ENCODE measurements around the gene TRAF2.

The TRAF2 gene

GRCh38 chr9:136953771-136954269 is 67.5 kb downstream of the TRAF2 start:
- Histone ChIP-seq H3K36me3 (replicated peaks; ENCODE audit: insufficient read depth, low read length) (no peaks in the 10 kb centered on the region), H2AFZ (ENCODE audit: low read length) (no peak overlapping the region), H3K4me1 (ENCODE audit: low read length) (peaks cover 6% of the 10 kb centered on the region; the same call in 1 of the 2 replicates), H4K20me1 (ENCODE audit: insufficient read depth, low read length) (no peaks in the 10 kb centered on the region), H3K9ac (ENCODE audit: low read length) (no peak overlapping the region), H3F3A (ENCODE audit: insufficient read depth, low read length) (no peaks in the 10 kb centered on the region), H3K27ac (ENCODE audit: low read length) (no peak overlapping the region), H3K9me3 (replicated peaks; ENCODE audit: insufficient read depth, low read length) (no peaks in the 10 kb centered on the region), H3K9me2 (replicated peaks; ENCODE audit: insufficient read depth, low read length) (no peaks in the 10 kb centered on the region), H3K4me3 (ENCODE audit: low read length) (no peak overlapping the region), H3K4me2 (ENCODE audit: low read depth, low read length) (no peak overlapping the region), H3K27me3 (replicated peaks; ENCODE audit: insufficient read depth, low read length) (peaks cover 53% of the 10 kb centered on the region), H3K79me2 (ENCODE audit: low read length) (no peaks in the 10 kb centered on the region)
- DNase-seq = no peak
- TF ChIP-seq EZH2phosphoT487 (IDR thresholded peaks at IDR 0.05; ENCODE audit: low read length) (no peak), EZH2 (optimal IDR thresholded peaks at IDR 0.05; ENCODE audit: low read depth, low read length) (no peak)
- TF ChIP-seq, protein P1, sequence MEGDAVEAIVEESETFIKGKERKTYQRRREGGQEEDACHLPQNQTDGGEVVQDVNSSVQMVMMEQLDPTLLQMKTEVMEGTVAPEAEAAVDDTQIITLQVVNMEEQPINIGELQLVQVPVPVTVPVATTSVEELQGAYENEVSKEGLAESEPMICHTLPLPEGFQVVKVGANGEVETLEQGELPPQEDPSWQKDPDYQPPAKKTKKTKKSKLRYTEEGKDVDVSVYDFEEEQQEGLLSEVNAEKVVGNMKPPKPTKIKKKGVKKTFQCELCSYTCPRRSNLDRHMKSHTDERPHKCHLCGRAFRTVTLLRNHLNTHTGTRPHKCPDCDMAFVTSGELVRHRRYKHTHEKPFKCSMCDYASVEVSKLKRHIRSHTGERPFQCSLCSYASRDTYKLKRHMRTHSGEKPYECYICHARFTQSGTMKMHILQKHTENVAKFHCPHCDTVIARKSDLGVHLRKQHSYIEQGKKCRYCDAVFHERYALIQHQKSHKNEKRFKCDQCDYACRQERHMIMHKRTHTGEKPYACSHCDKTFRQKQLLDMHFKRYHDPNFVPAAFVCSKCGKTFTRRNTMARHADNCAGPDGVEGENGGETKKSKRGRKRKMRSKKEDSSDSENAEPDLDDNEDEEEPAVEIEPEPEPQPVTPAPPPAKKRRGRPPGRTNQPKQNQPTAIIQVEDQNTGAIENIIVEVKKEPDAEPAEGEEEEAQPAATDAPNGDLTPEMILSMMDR (IDR thresholded peaks at IDR 0.05; ENCODE audit: low read length) = no peak

GRCh38 chr9:136954270-136955083 is 68.2 kb downstream of the TRAF2 start:
- Histone ChIP-seq H3K27ac (ENCODE audit: low read length) (no peak overlapping the region), H3K27me3 (replicated peaks; ENCODE audit: insufficient read depth, low read length) (peaks cover 59% of the 10 kb centered on the region), H3F3A (ENCODE audit: insufficient read depth, low read length) (no peaks in the 10 kb centered on the region), H3K4me2 (ENCODE audit: low read depth, low read length) (no peak overlapping the region), H3K9me3 (replicated peaks; ENCODE audit: insufficient read depth, low read length) (no peaks in the 10 kb centered on the region), H3K36me3 (replicated peaks; ENCODE audit: insufficient read depth, low read length) (no peaks in the 10 kb centered on the region), H3K4me3 (ENCODE audit: low read length) (no peak overlapping the region), H3K9ac (ENCODE audit: low read length) (no peak overlapping the region), H3K79me2 (ENCODE audit: low read length) (no peaks in the 10 kb centered on the region), H3K9me2 (replicated peaks; ENCODE audit: insufficient read depth, low read length) (no peaks in the 10 kb centered on the region), H3K4me1 (ENCODE audit: low read length) (peaks cover 6% of the 10 kb centered on the region; the same call in 1 of the 2 replicates), H2AFZ (ENCODE audit: low read length) (no peak overlapping the region), H4K20me1 (ENCODE audit: insufficient read depth, low read length) (no peaks in the 10 kb centered on the region)
- TF ChIP-seq EZH2 (optimal IDR thresholded peaks at IDR 0.05; ENCODE audit: low read depth, low read length) (no peak), EZH2phosphoT487 (IDR thresholded peaks at IDR 0.05; ENCODE audit: low read length) (no peak)
- TF ChIP-seq, protein P1 (IDR thresholded peaks at IDR 0.05; ENCODE audit: low read length) = no peak
- DNase-seq = no peak

- Histone ChIP-seq H3K4me2 (ENCODE audit: low read depth, low read length) (no peak overlapping the region), H3F3A (ENCODE audit: insufficient read depth, low read length) (no peaks in the 10 kb centered on the region), H3K79me2 (ENCODE audit: low read length) (no peaks in the 10 kb centered on the region), H4K20me1 (ENCODE audit: insufficient read depth, low read length) (no peaks in the 10 kb centered on the region), H3K4me3 (ENCODE audit: low read length) (no peak overlapping the region), H3K9me3 (replicated peaks; ENCODE audit: insufficient read depth, low read length) (no peaks in the 10 kb centered on the region), H3K9ac (ENCODE audit: low read length) (no peak overlapping the region), H2AFZ (ENCODE audit: low read length) (no peak overlapping the region), H3K36me3 (replicated peaks; ENCODE audit: insufficient read depth, low read length) (no peaks in the 10 kb centered on the region), H3K27me3 (replicated peaks; ENCODE audit: insufficient read depth, low read length) (peaks cover 66% of the 10 kb centered on the region), H3K9me2 (replicated peaks; ENCODE audit: insufficient read depth, low read length) (no peaks in the 10 kb centered on the region), H3K4me1 (ENCODE audit: low read length) (peaks cover 4% of the 10 kb centered on the region; the same call in 1 of the 2 replicates), H3K27ac (ENCODE audit: low read length) (no peak overlapping the region)
- TF ChIP-seq, protein P1 (IDR thresholded peaks at IDR 0.05; ENCODE audit: low read length) = no peak
- no peak for TF ChIP-seq EZH2phosphoT487 (IDR thresholded peaks at IDR 0.05; ENCODE audit: low read length)
- TF ChIP-seq EZH2 (optimal IDR thresholded peaks at IDR 0.05; ENCODE audit: low read depth, low read length) = no peak
- DNase-seq = no peak
These were observed 69.1 kb downstream of the TRAF2 start for GRCh38 chr9:136955202-136955942.

Data from MM.1S (cell line).